Measurements from ENCODE around the gene INPP5A. TPM values are rescaled to one million over a fixed set of nuclear protein-coding genes. Genes with fewer than 3 reads are reported as not detected.
A peak's percentile ranks its signal among the peaks of the same experiment; 100 is the strongest.
"Not testable (repeated sequence)": the region's sequence is repeated elsewhere in the genome, so short reads cannot be mapped to it uniquely, and the experiment has no call there.

Gene INPP5A
- 13.0 and 15.3 TPM in 2 replicates for total RNA-seq (2014; rRNA removed; shearing (Covaris generic))

- DNase-seq (ENCODE audit: low read depth) = no peak
These were observed at the start of gene INPP5A for GRCh38 chr10:132537684-132538001. Gene INPP5A (plus strand): TSS chr10:132537787. CDS start chr10:132538097, 310 bp downstream.

DNA sequence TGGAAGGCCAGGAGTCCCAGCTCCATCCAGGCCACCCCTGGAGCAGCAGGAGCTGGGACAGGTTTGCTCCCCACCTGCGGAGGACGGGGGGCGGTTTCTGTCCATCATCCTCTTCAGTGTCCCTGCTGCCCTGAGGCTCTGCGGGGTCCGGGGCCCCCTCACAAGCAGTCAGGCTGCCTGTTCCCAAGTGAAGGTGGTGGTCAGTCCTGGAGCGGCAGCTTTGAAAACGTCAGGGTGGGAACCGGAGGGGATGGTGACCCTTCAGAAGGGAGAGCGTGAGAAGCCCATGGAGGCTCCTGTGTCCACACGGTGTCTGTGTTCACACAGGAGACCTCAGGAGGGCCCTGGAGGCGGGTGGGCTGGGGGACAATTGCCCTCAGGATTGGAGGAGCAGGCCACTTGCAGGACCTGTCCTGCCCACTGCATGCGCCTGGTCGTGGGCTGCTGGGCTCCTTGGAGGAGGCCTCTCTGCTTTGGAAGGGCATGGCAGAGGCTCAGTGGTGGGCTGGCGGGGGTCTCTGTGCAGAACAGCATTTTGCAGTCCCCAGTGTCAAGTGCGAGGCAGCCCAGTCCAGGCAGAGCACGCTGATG lies 49.3 kb upstream of the INPP5A start:
- no peak for DNase-seq (ENCODE audit: low read depth)

- DNase-seq (ENCODE audit: low read depth) = peak; percentile 25
These were observed 48.4 kb upstream of the INPP5A start for GRCh38 chr10:132489053-132489703.

- DNase-seq (ENCODE audit: low read depth) = no peak
These were observed 47.7 kb upstream of the INPP5A start for GRCh38 chr10:132489704-132490534.

DNA sequence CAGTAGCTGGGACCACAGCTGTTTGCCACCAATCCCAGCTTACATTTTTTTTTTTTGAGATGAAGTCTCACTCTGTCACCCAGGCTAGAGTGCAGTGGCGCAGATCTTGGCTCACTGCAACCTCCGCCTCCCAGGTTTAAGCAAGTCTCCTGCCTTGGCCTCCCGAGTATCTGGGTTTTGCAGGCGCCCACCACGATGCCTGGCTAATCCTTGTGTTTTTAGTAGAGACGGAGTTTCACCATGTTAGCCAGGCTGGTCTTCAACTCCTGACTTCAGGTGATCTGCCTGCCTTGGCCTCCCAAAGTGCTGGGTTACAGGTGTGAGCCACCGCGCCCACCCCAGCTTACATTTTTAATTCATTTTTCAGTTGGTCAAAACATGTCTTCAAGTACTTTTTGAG lies 46.1 kb upstream of the INPP5A start:
- not testable (repeated sequence) for DNase-seq (ENCODE audit: low read depth)

DNA sequence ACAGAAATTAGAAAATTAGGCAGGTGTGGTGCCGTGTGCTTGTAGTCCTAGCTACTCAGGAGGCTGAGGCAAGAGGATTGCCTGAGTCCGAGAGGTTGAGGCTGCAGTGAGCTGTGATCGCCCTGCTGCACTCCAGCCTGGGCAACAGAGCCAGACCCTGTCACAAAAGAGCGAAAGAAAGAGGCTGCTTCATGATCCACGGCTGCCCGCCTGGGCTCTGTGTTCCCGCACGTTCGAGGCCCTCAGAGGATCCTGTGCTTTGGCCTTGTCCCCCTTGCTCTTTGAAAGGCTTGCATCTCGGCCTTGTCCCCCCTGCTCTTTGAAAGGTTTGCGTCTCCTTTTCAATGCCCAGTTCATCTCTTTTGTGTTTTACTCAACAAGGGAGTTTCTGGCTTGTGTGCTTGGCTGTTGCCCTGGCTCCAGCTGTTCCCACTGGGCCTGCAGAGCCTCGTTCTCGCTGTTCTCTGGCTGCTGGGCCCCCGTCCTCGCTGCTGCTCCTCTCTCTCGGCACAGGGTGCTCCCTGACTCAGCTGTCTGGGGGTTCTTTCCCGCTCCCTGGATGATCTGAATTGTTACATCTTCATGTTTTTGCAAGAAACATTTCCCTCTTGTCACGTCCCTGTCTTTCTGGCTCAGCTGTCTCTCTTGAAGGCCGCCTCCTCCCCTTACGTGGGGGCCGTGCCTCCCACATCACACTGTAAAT lies 45.1 kb upstream of the INPP5A start:
- DNase-seq (ENCODE audit: low read depth) = no peak

GRCh38 chr10:132493246-132493755 lies 44.3 kb upstream of the INPP5A start:
- no peak for DNase-seq (ENCODE audit: low read depth)

DNA sequence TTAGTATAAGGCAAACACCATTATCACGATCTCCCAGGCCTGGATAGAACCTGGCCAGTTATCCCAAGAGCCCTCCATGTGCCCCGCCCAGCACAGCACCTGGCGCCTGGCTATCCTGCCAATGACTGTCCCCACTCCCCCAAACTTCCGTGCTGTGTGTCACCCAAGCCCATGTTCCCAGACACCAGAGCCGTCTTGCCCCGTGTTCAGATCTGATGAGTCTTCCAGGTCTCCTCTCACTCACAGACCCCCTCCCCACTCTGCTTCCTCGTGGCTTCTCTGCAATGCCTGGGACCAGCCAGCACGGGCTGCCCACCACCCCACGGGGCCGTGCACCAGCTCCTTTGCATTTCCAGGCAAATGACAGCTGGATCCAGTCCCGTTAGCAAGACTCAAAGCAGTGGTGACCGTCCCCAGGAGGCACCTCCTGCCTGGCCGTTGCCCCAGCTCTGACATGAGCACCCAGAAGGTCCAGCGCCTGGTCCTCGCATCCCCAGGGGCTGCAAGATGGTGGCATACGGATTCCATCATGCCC lies 43.8 kb upstream of the INPP5A start:
- no peak for DNase-seq (ENCODE audit: low read depth)

DNA sequence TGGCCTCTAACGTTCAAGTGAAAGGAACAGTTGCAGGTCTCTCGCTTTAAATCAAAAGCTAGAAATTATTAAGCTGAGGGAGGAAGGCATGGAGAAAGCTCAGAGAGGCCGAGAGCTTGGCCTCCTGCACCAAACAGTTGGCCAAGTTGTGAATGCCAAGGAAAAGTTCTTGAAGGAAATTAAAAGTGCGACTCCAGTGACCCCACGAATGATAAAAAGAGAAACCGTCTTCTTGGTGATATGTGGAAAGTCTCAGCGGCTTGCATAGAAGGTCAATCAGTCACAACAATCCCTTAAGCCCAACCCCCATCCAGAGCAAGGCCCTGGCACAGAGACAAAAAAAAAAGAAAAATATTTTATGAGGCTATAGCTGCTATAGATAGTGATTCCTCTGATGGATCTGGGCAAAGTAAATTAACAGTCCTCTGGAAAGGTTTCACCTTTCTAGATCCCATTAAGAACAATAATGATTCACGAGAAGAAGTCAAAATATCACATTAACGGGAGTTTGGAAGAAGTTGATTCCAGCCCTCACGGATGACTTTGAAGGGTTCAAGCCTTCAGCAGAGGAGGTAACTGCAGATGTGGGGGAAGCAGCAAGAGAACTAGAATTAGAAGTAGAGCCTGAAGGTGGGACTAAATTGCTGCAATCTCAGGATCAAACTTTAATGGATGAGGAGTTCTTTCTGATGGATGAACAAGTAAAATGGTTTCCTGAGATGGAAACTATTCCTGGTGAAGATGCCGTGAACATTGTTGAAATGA lies 42.5 kb upstream of the INPP5A start:
- DNase-seq (ENCODE audit: low read depth) = no peak

DNA sequence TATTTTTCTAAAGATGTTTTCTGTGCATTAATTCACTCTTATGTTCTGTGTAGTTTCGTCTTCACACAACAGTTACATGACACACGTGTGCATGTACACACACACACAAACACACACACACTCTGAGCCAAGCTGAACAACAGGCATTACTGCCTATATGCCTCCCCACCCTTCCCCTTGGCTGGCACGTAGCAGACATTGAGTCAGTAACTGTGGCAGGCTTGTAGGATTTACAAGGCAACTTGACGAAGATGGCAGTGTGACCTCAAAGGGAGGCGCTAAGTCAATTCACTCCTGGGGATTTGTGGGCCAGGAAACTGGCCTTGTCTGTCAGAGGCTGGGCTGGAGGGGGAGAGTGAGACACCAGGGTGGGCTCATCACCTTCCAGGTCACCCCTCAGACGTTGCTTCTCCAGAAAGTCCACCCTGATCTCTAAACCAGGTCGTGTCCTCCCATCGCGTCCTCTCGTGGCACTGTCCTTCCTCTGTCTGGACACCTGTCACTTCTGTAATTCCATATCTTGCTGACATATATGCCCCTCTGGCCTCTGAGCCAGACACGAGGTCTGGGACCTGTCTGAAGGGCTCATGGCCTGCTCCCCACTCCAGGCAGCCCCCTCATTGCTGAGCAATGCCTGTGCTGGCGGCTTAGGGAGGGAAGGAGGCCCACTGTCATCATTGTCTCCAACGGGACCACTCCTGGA lies 41.1 kb upstream of the INPP5A start:
- DNase-seq (ENCODE audit: low read depth) = peak; percentile 17

DNA sequence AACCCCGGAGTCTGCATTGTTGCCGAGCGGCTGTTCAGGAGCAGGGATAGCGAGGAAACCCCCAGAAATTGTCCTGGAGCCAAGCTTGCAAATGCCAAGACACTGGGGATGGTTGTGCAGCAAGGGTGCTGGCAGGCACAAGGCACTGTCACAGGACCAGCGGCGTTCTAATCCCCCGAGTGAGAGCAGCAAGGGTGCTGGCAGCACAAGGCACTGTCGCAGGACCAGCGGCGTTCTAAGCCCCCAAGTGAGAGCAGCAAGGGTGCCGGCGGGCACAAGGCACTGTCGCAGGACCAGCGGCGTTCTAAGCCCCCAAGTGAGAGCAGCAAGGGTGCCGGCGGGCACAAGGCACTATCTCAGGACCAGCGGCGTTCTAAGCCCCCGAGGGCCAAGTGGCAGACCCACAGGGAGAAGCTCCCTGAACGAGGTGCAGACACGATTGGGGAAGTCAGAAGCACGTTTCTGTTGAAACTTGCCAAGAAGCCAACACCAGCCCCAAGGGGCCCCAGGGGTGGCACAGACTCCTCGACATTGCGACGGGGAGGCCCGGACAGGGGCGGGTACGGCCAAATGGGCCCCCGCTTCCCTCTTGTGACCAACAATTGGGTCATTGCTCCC lies 40.4 kb upstream of the INPP5A start:
- DNase-seq (ENCODE audit: low read depth) = no peak

DNA sequence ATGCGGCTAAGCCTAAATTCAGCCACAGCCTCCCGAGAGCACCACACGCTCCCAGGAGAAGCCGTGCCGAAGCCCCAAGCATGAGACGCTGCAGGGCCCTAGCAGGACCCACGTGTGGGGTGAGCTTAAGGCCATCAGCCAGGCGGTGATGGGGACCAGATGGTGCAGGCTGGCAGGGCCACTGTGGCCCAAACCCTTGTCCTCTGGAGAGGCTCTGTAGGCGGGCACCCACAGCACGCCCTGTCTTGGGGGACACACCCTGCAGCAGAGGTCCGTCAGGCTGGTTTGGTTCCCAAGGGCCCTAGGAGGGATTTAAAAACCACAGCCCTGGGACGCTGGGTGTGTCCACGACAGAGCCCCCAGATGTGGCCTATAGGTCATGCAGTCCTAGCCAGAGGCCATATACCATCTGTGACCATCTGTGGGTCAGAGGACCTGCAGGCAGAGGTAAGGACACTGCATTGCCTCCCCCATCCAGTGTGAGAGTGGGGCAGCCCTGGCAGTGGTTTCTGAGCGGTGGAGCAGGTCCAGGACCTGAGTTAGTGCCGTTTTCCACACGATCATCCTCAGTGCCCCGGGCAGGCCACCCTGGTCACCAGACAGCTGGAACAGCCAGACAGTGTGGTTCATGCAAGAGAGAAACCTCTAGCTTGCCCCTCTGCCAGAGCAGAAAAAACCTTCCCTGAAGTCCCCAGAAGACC lies 39.6 kb upstream of the INPP5A start:
- no peak for DNase-seq (ENCODE audit: low read depth)

- DNase-seq (ENCODE audit: low read depth) = no peak
These were observed 38.8 kb upstream of the INPP5A start for GRCh38 chr10:132498562-132499366.

GRCh38 chr10:132499367-132499685 lies 38.3 kb upstream of the INPP5A start:
- no peak for DNase-seq (ENCODE audit: low read depth)

DNA sequence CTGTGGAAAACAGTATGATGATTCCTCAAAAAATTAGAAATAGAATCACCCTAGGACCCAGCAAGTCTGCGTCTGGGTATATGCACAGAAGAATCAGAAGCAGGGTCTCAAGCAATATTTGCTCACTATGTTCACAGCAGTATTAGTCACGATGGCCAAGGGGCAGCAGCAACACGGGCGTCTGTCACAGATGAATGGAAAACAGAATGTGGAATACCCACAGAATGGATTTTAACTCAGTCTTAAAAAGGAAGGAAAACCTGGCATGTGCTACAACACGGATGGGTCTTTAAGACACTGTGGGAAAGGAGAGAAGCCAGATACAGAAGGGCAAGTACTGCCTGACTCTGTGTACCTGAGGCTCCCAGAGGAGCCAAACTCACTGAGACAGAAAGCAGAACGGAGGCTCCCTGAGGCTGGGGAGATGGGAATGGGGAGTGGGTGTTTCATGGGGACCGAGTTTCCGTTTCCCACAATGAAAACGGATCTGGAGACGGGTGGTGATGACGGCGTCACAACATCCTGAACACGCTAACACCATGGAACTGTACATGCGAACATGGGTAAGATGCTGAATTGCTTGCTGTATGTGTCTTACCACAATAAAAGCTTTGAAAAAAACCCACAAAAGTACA lies 36.7 kb upstream of the INPP5A start:
- no peak for DNase-seq (ENCODE audit: low read depth)

- no peak for DNase-seq (ENCODE audit: low read depth)
These were observed 34.9 kb upstream of the INPP5A start for GRCh38 chr10:132502544-132503300.

Measured in M059J (cell line).